SK-N-SH treated with all-trans-retinoic acid at 6 μM for 48 hours (cell line): ENCODE data around the gene ATP11A.

Experiments
- ATAC-seq: fragments of 200-7000 bp; cut with Tn5 transposase; 3 replicates; pipeline ENCODE4 v1.9.1; 2020; ENCODE audit warnings: mild to moderate bottlenecking, moderate library complexity
- BACH2 ChIP-seq: fragments of 250-450 bp; sonication (Bioruptor Pico); IDR thresholded peaks from 2 replicates; pipeline ENCODE4 v1.9.0; 2021; ENCODE audit warnings: mild to moderate bottlenecking, borderline replicate concordance
- CREB5 ChIP-seq: fragments of 250-450 bp; sonication (Bioruptor Pico); IDR thresholded peaks from 2 replicates; pipeline ENCODE4 v1.5.1; 2020; ENCODE audit warnings: low read depth, mild to moderate bottlenecking, moderate library complexity
- CSDC2 ChIP-seq: fragments of 250-450 bp; sonication (Bioruptor Pico); IDR thresholded peaks from 2 replicates; pipeline ENCODE4 v1.5.0; 2020; ENCODE audit warnings: mild to moderate bottlenecking, moderate library complexity
- CSRNP3 ChIP-seq: fragments of 250-450 bp; sonication (Bioruptor Pico); IDR thresholded peaks from 2 replicates; pipeline ENCODE4 v1.5.1; 2021; ENCODE audit warnings: mild to moderate bottlenecking, moderate library complexity
- ESRRG ChIP-seq: fragments of 250-450 bp; sonication (Bioruptor Pico); IDR thresholded peaks from 2 replicates; pipeline ENCODE4 v1.6.1; 2021; ENCODE audit warnings: mild to moderate bottlenecking
- GLIS3 ChIP-seq: fragments of 250-450 bp; sonication (Bioruptor Pico); IDR thresholded peaks from 2 replicates; pipeline ENCODE4 v1.5.0; 2020; ENCODE audit warnings: mild to moderate bottlenecking, moderate library complexity
- ISL1 ChIP-seq: fragments of 250-450 bp; sonication (Bioruptor Pico); IDR thresholded peaks from 2 replicates; pipeline ENCODE4 v2.1.2; 2022; ENCODE audit warnings: mild to moderate bottlenecking, moderate library complexity
- OSR1 ChIP-seq: fragments of 250-450 bp; sonication (Bioruptor Pico); IDR thresholded peaks from 2 replicates; pipeline ENCODE4 v1.8.0; 2022; ENCODE audit warnings: moderate library complexity, mild to moderate bottlenecking, inconsistent platforms
- PATZ1 ChIP-seq: fragments of 250-450 bp; sonication (Bioruptor Pico); IDR thresholded peaks from 2 replicates; pipeline ENCODE4 v1.8.0; 2020; ENCODE audit warnings: mild to moderate bottlenecking, moderate library complexity, borderline replicate concordance
- POU6F1 ChIP-seq: fragments of 250-450 bp; sonication (Bioruptor Pico); IDR thresholded peaks from 2 replicates; pipeline ENCODE4 v1.8.0; 2021; ENCODE audit warnings: low read depth, mild to moderate bottlenecking, moderate library complexity, borderline replicate concordance
- PPARA ChIP-seq: fragments of 250-450 bp; sonication (Bioruptor Pico); IDR thresholded peaks from 2 replicates; pipeline ENCODE4 v1.5.0; 2020; ENCODE audit warnings: mild to moderate bottlenecking, borderline replicate concordance
- SNAI2 ChIP-seq: fragments of 250-450 bp; sonication (Bioruptor Pico); IDR thresholded peaks from 2 replicates; pipeline ENCODE4 v1.5.0; 2020; ENCODE audit warnings: mild to moderate bottlenecking, moderate library complexity
- TCF4 ChIP-seq: fragments of 250-450 bp; sonication (Bioruptor Pico); IDR thresholded peaks from 2 replicates; pipeline ENCODE4 v1.8.0; 2021; ENCODE audit warnings: mild to moderate bottlenecking, moderate library complexity, borderline replicate concordance
- TOX ChIP-seq: fragments of 250-450 bp; sonication (Bioruptor Pico); IDR thresholded peaks from 2 replicates; pipeline ENCODE4 v1.8.0; 2021; ENCODE audit warnings: mild to moderate bottlenecking, moderate library complexity, borderline replicate concordance
- TSHZ2 ChIP-seq: fragments of 250-450 bp; sonication (Bioruptor Pico); IDR thresholded peaks from 2 replicates; pipeline ENCODE4 v1.5.0; 2020; ENCODE audit warnings: mild to moderate bottlenecking, moderate library complexity
- ZC3H10 ChIP-seq: fragments of 250-450 bp; sonication (Bioruptor Pico); IDR thresholded peaks from 2 replicates; pipeline ENCODE4 v1.5.1; 2021; ENCODE audit warnings: mild to moderate bottlenecking, moderate library complexity
- ZFP30 ChIP-seq: fragments of 450-650 bp; formaldehyde crosslinking; IDR thresholded peaks from 2 replicates; pipeline ENCODE4 v1.5.0; 2022; ENCODE audit warnings: mild to moderate bottlenecking, moderate library complexity
- ZNF70 ChIP-seq: fragments of 450-650 bp; formaldehyde crosslinking; IDR thresholded peaks from 2 replicates; pipeline ENCODE4 v1.5.0; 2020; ENCODE audit warnings: mild to moderate bottlenecking, moderate library complexity
- ZNF8 ChIP-seq: fragments of 450-650 bp; formaldehyde crosslinking; IDR thresholded peaks from 2 replicates; pipeline ENCODE4 v1.5.0; 2020; ENCODE audit warnings: mild to moderate bottlenecking, moderate library complexity

ATP11A gene

GRCh38 chr13:112891477-112892401 is 201.9 kb downstream of the ATP11A start:
- no peak for TF ChIP-seq ISL1 (CRISPR knock-in tag)
- no peak for TF ChIP-seq ESRRG
- no peak for TF ChIP-seq TOX (CRISPR knock-in tag)
- no peak for TF ChIP-seq PPARA
- TF ChIP-seq ZFP30 (CRISPR knock-in tag), result no peak
- TF ChIP-seq BACH2 (CRISPR knock-in tag), result no peak
- no peak for TF ChIP-seq SNAI2 (CRISPR knock-in tag)
- TF ChIP-seq CREB5 (CRISPR knock-in tag), result no peak
- TF ChIP-seq ZNF8 (CRISPR knock-in tag), result no peak
- TF ChIP-seq CSDC2, result no peak
- no peak for ATAC-seq

- no peak for ATAC-seq
- TF ChIP-seq CSRNP3 (CRISPR knock-in tag) (no peak), TSHZ2 (no peak), GLIS3 (CRISPR knock-in tag) (no peak), ZC3H10 (CRISPR knock-in tag) (no peak), ZNF8 (CRISPR knock-in tag) (no peak), BACH2 (CRISPR knock-in tag) (no peak), SNAI2 (CRISPR knock-in tag) (no peak), OSR1 (no peak), ZNF70 (CRISPR knock-in tag) (no peak), PATZ1 (CRISPR knock-in tag) (no peak), TOX (CRISPR knock-in tag) (no peak), CREB5 (CRISPR knock-in tag) (no peak), TCF4 (CRISPR knock-in tag) (no peak), POU6F1 (CRISPR knock-in tag) (no peak)
Measured at GRCh38 chr13:112892426-112893206, 202.8 kb downstream of the ATP11A start.
